ENCODE data around the gene SLC6A9.

DNA sequence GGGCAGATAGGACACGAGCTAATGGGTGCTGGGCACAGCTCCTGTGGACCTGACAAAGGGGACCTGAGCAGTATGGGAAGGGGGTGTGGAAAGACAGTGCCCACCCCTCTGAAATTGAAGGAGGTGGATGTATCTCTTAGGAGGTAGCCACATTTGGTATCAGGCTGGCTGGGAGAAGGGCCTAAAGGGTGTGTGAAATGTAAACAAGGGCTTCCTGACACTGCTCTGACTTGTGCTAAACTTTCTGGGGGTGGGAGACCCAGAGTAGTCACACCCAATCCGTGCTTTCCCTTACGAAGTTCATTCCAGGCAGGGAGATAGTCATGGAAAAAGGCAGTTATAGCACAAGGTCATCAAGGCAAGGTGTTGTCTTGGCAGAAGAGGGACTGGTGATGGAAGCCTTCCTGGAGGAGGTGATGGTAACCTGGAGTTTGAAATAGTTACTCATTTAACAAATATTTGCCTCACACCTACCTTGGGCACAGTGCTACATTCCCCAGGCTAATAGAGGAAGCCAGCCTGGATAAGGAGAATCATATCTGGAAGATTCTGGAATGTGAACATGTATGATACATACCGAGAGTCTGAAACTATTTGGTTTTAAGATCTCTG, 45.2 kb downstream of the SLC6A9 start:
- TF ChIP-seq EZH2 (IDR thresholded peaks at IDR 0.05; ENCODE audit: borderline replicate concordance, low read length) (no peak), CTCF (conservative IDR thresholded peaks at IDR 0.05 in 1 of 2, IDR thresholded peaks at IDR 0.05 in 1 of 2; ENCODE audit: extremely low read depth in 1 of 2, insufficient read depth in 1 of 2, low read depth in 1 of 2, low read length in 2 of 2) (no peak)
